ENCODE measurements around the gene SYNE1. TPM values are rescaled to one million over a fixed set of nuclear protein-coding genes. Genes with fewer than 3 reads are reported as not detected.
A peak's percentile ranks its signal among the peaks of the same experiment; 100 is the strongest.
"Not testable (repeated sequence)": the region's sequence is repeated elsewhere in the genome, so short reads cannot be mapped to it uniquely, and the experiment has no call there.

SYNE1 gene
- polyA plus RNA-seq, 6 donors from 2014 or later, result 24.1 to 50.3 (median 30.9) TPM

- no peak overlapping the region for H3K27ac Mint-ChIP-seq
These were observed 293.3 kb downstream of the SYNE1 start for GRCh38 chr6:152343735-152344360.

GRCh38 chr6:152341596-152341995 lies 295.6 kb downstream of the SYNE1 start:
- Mint-ChIP-seq H3K4me3 (no peak overlapping the region), H3K36me3 (no peaks in the 10 kb centered on the region), H3K27ac (no peak overlapping the region), H3K9me3 (no peaks in the 10 kb centered on the region), H3K27me3 (no peaks in the 10 kb centered on the region), H3K4me1 (peaks cover 0 to 3% (median 0%) of the 10 kb centered on the region in 3 donors)
- DNase-seq (no peak), ATAC-seq (ENCODE audit: low read depth in 2 of 2) (no peak)

More at GRCh38 chr6:152343735-152344360, 293.3 kb downstream of the SYNE1 start:
- no peaks in the 10 kb centered on the region for H3K4me1 Mint-ChIP-seq
- no peaks in the 10 kb centered on the region for H3K36me3 Mint-ChIP-seq
- DNase-seq (no peak), ATAC-seq (ENCODE audit: low read depth in 2 of 2) (no peak)
- no peaks in the 10 kb centered on the region for H3K9me3 Mint-ChIP-seq
- H3K4me3 Mint-ChIP-seq, result no peak overlapping the region
- H3K27me3 Mint-ChIP-seq, result no peaks in the 10 kb centered on the region

DNA sequence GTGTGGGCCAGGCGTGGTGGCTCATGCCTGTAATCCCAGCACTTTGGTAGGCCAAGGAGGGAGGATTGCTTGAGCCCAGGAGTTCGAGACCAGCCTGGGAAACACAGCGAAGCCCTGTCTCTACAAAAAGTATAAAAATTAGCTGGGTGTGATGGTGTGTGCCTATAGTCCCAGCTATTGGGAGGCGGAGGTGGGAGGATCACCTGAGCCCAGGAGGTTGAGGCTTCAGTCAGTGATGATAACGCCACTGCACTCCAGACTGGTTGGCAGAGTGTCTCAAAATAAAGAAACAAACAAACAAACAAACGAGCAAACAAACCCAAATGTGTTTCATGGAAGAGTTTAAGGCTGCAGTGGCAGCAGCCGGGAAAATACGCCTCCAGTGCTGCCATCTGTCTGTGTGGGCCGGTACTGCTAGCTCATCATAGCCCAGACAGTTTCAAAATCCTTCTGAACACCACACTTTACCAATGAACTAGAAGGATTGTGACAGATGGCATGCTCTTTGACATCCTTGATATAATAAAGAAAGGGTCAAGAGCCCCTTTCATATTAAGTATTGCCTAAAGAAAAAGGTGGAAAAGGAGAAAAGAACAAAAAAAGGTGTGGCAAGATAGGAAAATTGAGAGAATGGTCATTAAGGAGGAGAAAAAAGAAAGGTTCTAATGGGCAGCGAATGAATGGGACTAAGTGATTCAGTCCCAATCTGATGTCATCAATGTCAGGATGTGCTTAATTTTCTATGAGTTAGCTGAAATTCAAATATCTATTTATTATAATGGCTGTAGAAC lies 298.6 kb downstream of the SYNE1 start:
- Mint-ChIP-seq H3K27ac (peak overlapping the region in 1 of 6 donors; percentile 54), H3K36me3 (no peaks in the 10 kb centered on the region), H3K4me1 (peaks cover 0 to 3% (median 0%) of the 10 kb centered on the region in 3 donors), H3K9me3 (no peaks in the 10 kb centered on the region), H3K4me3 (no peak overlapping the region), H3K27me3 (no peaks in the 10 kb centered on the region)
- peak; percentile 29 for DNase-seq
- peak in 1 of 2 donors; percentile 66 for ATAC-seq (ENCODE audit: low read depth in 2 of 2)

- Mint-ChIP-seq H3K9me3 (no peaks in the 10 kb centered on the region), H3K4me3 (no peak overlapping the region), H3K27me3 (peaks cover 0 to 5% (median 0%) of the 10 kb centered on the region in 3 donors), H3K27ac (no peak overlapping the region), H3K36me3 (no peaks in the 10 kb centered on the region), H3K4me1 (peaks cover 0 to 3% (median 0%) of the 10 kb centered on the region in 3 donors)
- ATAC-seq (ENCODE audit: low read depth in 2 of 2) (no peak), DNase-seq (no peak)
These were observed 302.6 kb downstream of the SYNE1 start for GRCh38 chr6:152334555-152334954.

GRCh38 chr6:152330961-152331360 lies 306.2 kb downstream of the SYNE1 start:
- Mint-ChIP-seq H3K27me3 (peaks cover 0 to 5% (median 0%) of the 10 kb centered on the region in 3 donors), H3K36me3 (no peaks in the 10 kb centered on the region), H3K4me1 (no peaks in the 10 kb centered on the region), H3K27ac (no peak overlapping the region), H3K4me3 (no peak overlapping the region), H3K9me3 (no peaks in the 10 kb centered on the region)
- ATAC-seq (ENCODE audit: low read depth in 2 of 2) (no peak), DNase-seq (no peak)

GRCh38 chr6:152329638-152330448 lies 307.3 kb downstream of the SYNE1 start:
- Mint-ChIP-seq H3K4me3 (no peak overlapping the region), H3K9me3 (no peaks in the 10 kb centered on the region), H3K27ac (no peak overlapping the region), H3K27me3 (peaks cover 0 to 5% (median 0%) of the 10 kb centered on the region in 3 donors), H3K4me1 (no peaks in the 10 kb centered on the region), H3K36me3 (no peaks in the 10 kb centered on the region)
- no peak for DNase-seq
- ATAC-seq (ENCODE audit: low read depth in 2 of 2), result no peak

DNA sequence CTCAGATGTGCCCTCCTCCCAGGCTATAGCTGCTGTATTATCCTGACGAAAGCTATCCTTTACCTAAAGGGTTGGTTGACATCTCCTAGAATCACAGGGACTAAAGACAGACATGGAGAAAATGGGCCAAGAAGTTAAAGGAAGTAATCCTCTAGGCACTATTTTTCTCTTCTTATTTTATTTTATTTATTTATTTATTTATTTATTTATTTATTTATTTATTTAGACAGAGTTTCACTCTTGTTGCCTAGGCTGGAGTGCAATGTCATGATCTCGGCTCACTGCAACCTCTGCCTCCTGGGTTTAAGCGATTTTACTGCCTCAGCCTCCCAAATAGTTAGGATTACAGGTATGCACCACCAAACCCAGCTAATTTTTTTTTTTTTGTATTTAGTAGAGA lies 309.0 kb downstream of the SYNE1 start:
- not testable (repeated sequence) for H3K4me1 Mint-ChIP-seq; H3K36me3 Mint-ChIP-seq; H3K27ac Mint-ChIP-seq; H3K27me3 Mint-ChIP-seq; ATAC-seq (ENCODE audit: low read depth in 2 of 2); H3K9me3 Mint-ChIP-seq; DNase-seq; H3K4me3 Mint-ChIP-seq

DNA sequence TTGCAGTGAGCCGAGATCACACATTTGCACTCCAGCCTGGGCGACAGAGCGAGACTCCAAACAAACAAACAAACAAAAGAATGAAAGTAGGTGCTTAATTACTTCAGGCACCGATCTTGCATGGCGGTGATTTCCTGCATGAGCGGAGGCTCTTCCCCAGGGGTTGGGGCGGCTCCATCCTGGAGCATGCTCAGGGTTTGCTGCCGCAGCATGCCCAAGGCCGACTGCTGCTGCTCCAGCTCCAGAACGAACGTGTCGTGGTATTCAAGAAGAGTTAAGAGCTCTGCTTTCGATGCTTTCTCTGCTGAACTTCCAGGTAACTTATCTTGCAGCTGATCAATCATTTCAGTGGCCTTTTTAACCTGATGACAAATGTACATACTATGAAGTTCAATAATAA lies 313.8 kb downstream of the SYNE1 start:
- Mint-ChIP-seq H3K27ac (no peak overlapping the region), H3K9me3 (no peaks in the 10 kb centered on the region), H3K4me1 (no peaks in the 10 kb centered on the region), H3K4me3 (no peak overlapping the region), H3K27me3 (peaks cover 5 to 10% (median 8%) of the 10 kb centered on the region in 3 donors), H3K36me3 (no peaks in the 10 kb centered on the region)
- DNase-seq, result no peak
- ATAC-seq (ENCODE audit: low read depth in 2 of 2), result no peak

- Mint-ChIP-seq H3K27ac (no peak overlapping the region), H3K27me3 (peaks cover 5 to 8% (median 6%) of the 10 kb centered on the region in 3 donors), H3K9me3 (no peaks in the 10 kb centered on the region), H3K4me3 (no peak overlapping the region), H3K4me1 (peaks cover 8 to 11% (median 11%) of the 10 kb centered on the region in 3 donors), H3K36me3 (no peaks in the 10 kb centered on the region)
- DNase-seq, result no peak
- no peak for ATAC-seq (ENCODE audit: low read depth in 2 of 2)
These were observed 318.9 kb downstream of the SYNE1 start for GRCh38 chr6:152318278-152318677.

DNA sequence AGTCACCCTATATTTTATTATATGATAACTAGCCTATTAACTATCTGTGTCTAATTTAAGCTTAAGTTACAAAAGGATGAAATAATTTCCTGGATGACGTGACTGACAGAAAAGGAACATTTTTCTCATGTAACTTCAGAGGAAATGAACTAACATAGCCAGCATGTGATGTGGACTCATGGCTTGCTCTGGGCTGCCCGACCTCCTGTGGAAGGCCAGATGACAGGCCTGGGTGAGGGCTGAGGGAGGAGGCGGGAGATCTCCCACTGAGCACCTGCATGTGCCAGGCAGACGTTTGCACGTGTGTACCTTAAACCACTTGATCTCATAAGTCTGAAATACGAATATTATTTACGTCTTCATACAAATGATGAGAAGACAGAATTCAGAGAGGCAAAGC lies 321.1 kb downstream of the SYNE1 start:
- no peak overlapping the region for H3K4me3 Mint-ChIP-seq
- no peak for DNase-seq

GRCh38 chr6:152314483-152314832 lies 322.7 kb downstream of the SYNE1 start:
- Mint-ChIP-seq H3K36me3 (no peaks in the 10 kb centered on the region), H3K4me3 (peak overlapping the region in 1 of 8 donors; percentile 23), H3K27me3 (peaks cover 0 to 8% (median 0%) of the 10 kb centered on the region in 3 donors), H3K4me1 (peaks cover 8 to 11% (median 11%) of the 10 kb centered on the region in 3 donors), H3K9me3 (no peaks in the 10 kb centered on the region), H3K27ac (peak overlapping the region in 2 of 6 donors; percentile 58 to 79)
- ATAC-seq (ENCODE audit: low read depth in 2 of 2), result no peak
- DNase-seq, result no peak

More for the DNA sequence above, 321.1 kb downstream of the SYNE1 start:
- Mint-ChIP-seq H3K27ac (peak overlapping the region in 2 of 6 donors; percentile 11 to 16), H3K27me3 (peaks cover 0 to 4% (median 0%) of the 10 kb centered on the region in 3 donors), H3K4me1 (peaks cover 8 to 11% (median 11%) of the 10 kb centered on the region in 3 donors), H3K36me3 (no peaks in the 10 kb centered on the region), H3K9me3 (no peaks in the 10 kb centered on the region)
- ATAC-seq (ENCODE audit: low read depth in 2 of 2), result no peak

GRCh38 chr6:152313542-152314482 lies 323.4 kb downstream of the SYNE1 start:
- no peaks in the 10 kb centered on the region for H3K9me3 Mint-ChIP-seq
- H3K27me3 Mint-ChIP-seq, result peaks cover 0 to 8% (median 0%) of the 10 kb centered on the region in 3 donors
- H3K27ac Mint-ChIP-seq, result peak overlapping the region in 3 of 6 donors; percentile 21 to 79 (median 58)
- H3K4me1 Mint-ChIP-seq, result peaks cover 8 to 11% (median 11%) of the 10 kb centered on the region in 3 donors
- no peaks in the 10 kb centered on the region for H3K36me3 Mint-ChIP-seq
- DNase-seq, result no peak
- H3K4me3 Mint-ChIP-seq, result peak overlapping the region in 1 of 8 donors; percentile 23
- no peak for ATAC-seq (ENCODE audit: low read depth in 2 of 2)

All from naive B cell (primary cell).